HTERT RPE-1 (cell line): Measurements from ENCODE around the gene PRKCH.

ENCODE experiments used
- in situ Hi-C: fragments of 300-500 bp; cut with MboI; formaldehyde crosslinking; loops from 4 replicates; pipeline ENCODE4 v1.14.3; 2020; ENCODE audit warnings: low sequenced_read_pairs

Gene PRKCH

GRCh38 chr14:61321385-61322010, at the start of gene PRKCH:
Gene PRKCH (plus strand): TSS chr14:61321579. CDS start chr14:61322102, 523 bp downstream.
- in situ Hi-C loops, result no loop called here

GRCh38 chr14:61277232-61277631, 44.1 kb upstream of the PRKCH start:
- in situ Hi-C loops, result no loop called here

- in situ Hi-C loops, result no loop called here
Measured at GRCh38 chr14:61277784-61278183, 43.6 kb upstream of the PRKCH start.

- in situ Hi-C loops, result no loop called here
Measured at GRCh38 chr14:61279082-61279481, 42.3 kb upstream of the PRKCH start.

GRCh38 chr14:61280092-61280525, 41.3 kb upstream of the PRKCH start:
- in situ Hi-C loops, result no loop called here

GRCh38 chr14:61280526-61281185, 40.7 kb upstream of the PRKCH start:
- in situ Hi-C loops, result no loop called here

GRCh38 chr14:61281186-61281947, 40.0 kb upstream of the PRKCH start, which contains the start of gene TMEM30B:
Gene TMEM30B (minus strand): TSS chr14:61281338. CDS start chr14:61281147, 191 bp downstream.
- in situ Hi-C loops, result no loop called here

- in situ Hi-C loops, result no loop called here
Measured at GRCh38 chr14:61281948-61282275, 39.5 kb upstream of the PRKCH start.

GRCh38 chr14:61282746-61283145, 38.6 kb upstream of the PRKCH start:
- in situ Hi-C loops, result no loop called here

- in situ Hi-C loops, result no loop called here
Measured at GRCh38 chr14:61284001-61284400, 37.4 kb upstream of the PRKCH start.

- in situ Hi-C loops, result no loop called here
Measured at GRCh38 chr14:61285364-61285763, 36.0 kb upstream of the PRKCH start.

- in situ Hi-C loops, result no loop called here
Measured at GRCh38 chr14:61287196-61287595, 34.2 kb upstream of the PRKCH start.

- in situ Hi-C loops, result no loop called here
Measured at GRCh38 chr14:61288228-61288627, 33.2 kb upstream of the PRKCH start.

- in situ Hi-C loops, result no loop called here
Measured at GRCh38 chr14:61288720-61289119, 32.7 kb upstream of the PRKCH start.

GRCh38 chr14:61290701-61291100, 30.7 kb upstream of the PRKCH start:
- in situ Hi-C loops, result no loop called here

GRCh38 chr14:61296151-61296550, 25.2 kb upstream of the PRKCH start:
- in situ Hi-C loops, result no loop called here

- in situ Hi-C loops, result no loop called here
Measured at GRCh38 chr14:61296719-61297502, 24.5 kb upstream of the PRKCH start.

- in situ Hi-C loops, result no loop called here
Measured at GRCh38 chr14:61297581-61297980, 23.8 kb upstream of the PRKCH start.

GRCh38 chr14:61298824-61299223, 22.6 kb upstream of the PRKCH start:
- in situ Hi-C loops, result no loop called here

GRCh38 chr14:61300209-61300608, 21.2 kb upstream of the PRKCH start:
- in situ Hi-C loops, result no loop called here

GRCh38 chr14:61300754-61301153, 20.6 kb upstream of the PRKCH start:
- in situ Hi-C loops, result no loop called here
